ENCODE results near the gene CASP1. TPM values are rescaled to one million over a fixed set of nuclear protein-coding genes. Genes with fewer than 3 reads are reported as not detected.

Gene CASP1
- total RNA-seq, 1 donor from 2014 or later = 5.4 TPM

DNA sequence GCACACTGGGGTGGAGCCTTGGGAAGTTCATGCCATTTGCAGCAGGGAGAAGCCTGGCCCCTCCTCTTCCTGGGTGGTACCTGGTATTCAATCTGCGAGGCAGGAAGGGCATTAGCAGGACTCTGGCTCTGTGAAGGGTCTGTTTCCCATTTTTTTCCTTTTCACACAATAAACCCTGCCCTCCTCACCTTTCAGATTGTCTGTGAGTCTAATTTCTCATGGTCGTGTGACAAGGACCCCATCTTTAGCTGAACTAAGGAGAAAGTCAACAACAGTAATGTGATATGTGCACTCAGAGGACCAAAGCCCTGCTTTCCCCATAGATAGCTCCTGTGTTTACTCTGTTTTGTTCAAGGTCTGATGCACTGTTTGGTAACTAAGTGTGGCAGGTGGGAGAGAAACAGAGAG lies 39.9 kb downstream of the CASP1 start:
- DNase-seq (ENCODE audit: low spot score) = no peak
- ATAC-seq = no peak

DNA sequence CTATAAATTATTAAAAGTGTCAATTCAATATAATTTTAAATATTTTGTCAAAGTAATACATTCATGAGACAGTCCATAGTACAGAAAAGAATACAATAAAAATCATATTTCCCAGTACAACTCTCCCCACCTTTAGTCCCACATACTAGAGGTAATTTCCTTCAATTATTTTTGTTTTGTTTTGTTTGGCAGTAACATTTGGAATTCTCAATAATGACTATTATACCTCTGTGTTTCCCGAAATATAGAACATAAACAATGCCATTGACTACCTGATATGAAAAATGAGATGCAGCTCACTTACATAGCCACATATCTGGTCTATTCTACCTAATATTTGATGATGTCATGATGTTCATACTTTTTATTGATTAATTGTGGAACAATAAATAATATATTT lies 42.2 kb downstream of the CASP1 start:
- no peak for DNase-seq (ENCODE audit: low spot score)
- no peak for ATAC-seq

DNA sequence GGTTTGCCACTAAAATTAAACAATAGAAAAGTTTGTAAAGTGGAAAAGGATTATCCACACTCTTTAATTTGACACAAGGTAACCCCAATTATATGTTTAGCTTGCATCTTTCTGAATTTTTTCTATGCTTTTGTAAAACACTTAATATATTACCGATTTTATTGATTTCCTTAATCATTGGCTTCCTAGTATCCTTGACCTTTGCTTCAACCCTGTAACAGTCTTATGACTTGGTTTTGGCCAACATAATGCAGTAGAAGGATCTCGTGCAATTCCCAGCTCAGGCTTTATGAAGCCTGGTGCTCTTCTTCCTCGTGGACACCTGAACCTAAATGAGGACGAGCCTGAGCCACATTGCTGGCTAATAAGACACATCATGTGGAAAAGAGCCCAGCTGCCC lies 43.0 kb downstream of the CASP1 start:
- DNase-seq (ENCODE audit: low spot score) (no peak), ATAC-seq (no peak)

DNA sequence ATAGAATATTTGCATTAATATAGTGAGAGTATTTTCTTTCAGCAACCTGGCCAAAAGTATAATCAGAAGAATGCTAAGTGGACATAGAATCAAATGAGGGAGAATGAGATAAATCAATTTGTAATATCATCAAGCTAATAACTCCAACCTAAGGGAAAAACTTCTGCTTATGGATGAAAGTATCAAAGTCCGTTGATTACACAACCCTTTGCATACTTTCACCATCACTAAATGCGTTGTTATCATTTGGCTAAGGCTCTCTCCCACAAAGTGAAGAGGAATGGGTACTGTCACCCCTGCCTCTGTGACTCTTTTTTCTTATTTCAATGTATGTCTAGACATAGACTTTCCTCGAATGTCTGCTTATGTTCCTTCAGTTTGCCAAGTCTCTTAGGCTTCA lies 50.1 kb downstream of the CASP1 start:
- no peak for ATAC-seq
- DNase-seq (ENCODE audit: low spot score) = no peak

DNA sequence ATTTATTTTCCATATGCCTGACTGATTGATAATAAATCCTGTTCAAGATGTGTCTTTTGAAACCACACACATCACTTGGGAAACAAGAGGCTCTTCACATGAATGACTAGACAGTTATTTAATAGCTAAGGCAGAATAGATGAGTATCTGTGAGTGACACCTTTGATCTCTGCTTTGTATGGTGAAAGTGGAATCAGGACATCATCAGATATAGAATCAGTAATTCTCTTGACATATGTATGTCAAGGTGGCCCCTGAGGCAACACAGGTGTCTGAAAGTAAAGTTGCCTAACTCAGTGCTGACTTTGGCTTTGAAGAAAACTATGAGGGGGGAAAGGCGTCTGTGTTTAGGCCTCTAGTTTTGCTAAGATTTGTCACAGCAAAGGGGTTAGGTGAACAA lies 55.1 kb downstream of the CASP1 start:
- DNase-seq (ENCODE audit: low spot score) (no peak), ATAC-seq (no peak)

Other genes starting within 250 kb of the CASP1 start
- not detected for gene CASP12, start 136.7 kb downstream of the CASP1 start, total RNA-seq
- gene CASP4, start 66.6 kb downstream of the CASP1 start, total RNA-seq = 16.4 TPM
- not detected for gene CASP5, start 12.0 kb downstream of the CASP1 start, total RNA-seq
- gene CARD16, start 10.2 kb upstream of the CASP1 start, total RNA-seq = 3.9 TPM
- gene CARD18, start 104.6 kb upstream of the CASP1 start, total RNA-seq = not detected